ENCODE results near the gene SELL. TPM values are rescaled to one million over a fixed set of nuclear protein-coding genes. Genes with fewer than 3 reads are reported as not detected.
"Not testable (repeated sequence)": the region's sequence is repeated elsewhere in the genome, so short reads cannot be mapped to it uniquely, and the experiment has no call there.

SELL gene
- total RNA-seq, 1 donor from 2014 or later, result not detected

DNA sequence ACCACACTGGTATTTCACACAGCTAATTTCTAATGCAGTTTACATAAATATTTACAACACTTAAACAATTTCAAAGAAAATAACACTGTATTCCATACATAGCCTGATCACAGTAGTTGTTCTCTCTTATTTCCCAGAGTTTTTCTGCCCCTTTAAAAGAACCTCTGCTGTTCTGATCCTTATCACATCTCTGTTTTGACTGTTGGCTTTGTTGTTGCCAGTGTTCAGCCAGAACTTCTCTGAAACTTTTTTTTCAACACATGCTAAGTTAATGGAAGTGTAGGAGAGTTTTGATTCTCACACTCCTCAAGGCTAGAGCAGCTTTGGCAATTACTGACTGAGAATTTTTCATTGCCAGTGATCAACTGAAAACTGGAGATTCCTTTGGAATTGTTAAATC, 11.4 kb upstream of the SELL start:
- no peak overlapping the region for H3K27ac Mint-ChIP-seq (ENCODE audit: unreplicated experiment)
- DNase-seq (ENCODE audit: low read depth, low spot score), result no peak
- H3K9me3 Mint-ChIP-seq, result peaks cover 11% of the 10 kb centered on the region
- H3K4me3 Mint-ChIP-seq, result no peak overlapping the region
- no peaks in the 10 kb centered on the region for H3K4me1 Mint-ChIP-seq
- H3K27me3 Mint-ChIP-seq (ENCODE audit: low read depth), result peaks cover 33% of the 10 kb centered on the region
- TF ChIP-seq, protein P1, sequence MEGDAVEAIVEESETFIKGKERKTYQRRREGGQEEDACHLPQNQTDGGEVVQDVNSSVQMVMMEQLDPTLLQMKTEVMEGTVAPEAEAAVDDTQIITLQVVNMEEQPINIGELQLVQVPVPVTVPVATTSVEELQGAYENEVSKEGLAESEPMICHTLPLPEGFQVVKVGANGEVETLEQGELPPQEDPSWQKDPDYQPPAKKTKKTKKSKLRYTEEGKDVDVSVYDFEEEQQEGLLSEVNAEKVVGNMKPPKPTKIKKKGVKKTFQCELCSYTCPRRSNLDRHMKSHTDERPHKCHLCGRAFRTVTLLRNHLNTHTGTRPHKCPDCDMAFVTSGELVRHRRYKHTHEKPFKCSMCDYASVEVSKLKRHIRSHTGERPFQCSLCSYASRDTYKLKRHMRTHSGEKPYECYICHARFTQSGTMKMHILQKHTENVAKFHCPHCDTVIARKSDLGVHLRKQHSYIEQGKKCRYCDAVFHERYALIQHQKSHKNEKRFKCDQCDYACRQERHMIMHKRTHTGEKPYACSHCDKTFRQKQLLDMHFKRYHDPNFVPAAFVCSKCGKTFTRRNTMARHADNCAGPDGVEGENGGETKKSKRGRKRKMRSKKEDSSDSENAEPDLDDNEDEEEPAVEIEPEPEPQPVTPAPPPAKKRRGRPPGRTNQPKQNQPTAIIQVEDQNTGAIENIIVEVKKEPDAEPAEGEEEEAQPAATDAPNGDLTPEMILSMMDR (conservative IDR thresholded peaks at IDR 0.05), result no peak
- H3K36me3 Mint-ChIP-seq (ENCODE audit: low read depth), result no peaks in the 10 kb centered on the region

DNA sequence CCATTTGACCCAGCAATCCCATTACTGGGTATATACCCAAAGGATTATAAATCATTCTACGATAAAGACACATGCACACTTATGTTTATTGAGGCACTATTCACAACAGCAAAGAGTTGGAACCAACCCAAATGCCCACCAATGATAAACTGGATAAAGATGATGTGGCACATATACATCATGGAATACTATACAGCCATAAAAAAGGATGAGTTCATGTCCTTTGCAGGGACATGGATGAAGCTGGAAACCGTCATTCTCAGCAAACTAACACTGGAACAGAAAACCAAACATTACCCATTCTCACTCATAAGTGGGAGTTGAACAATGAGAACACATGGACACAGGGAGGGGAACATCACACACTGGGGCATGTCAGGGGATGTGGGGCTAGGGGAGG, 3.7 kb upstream of the SELL start:
- not testable (repeated sequence) for H3K4me1 Mint-ChIP-seq; H3K36me3 Mint-ChIP-seq (ENCODE audit: low read depth); DNase-seq (ENCODE audit: low read depth, low spot score); H3K4me3 Mint-ChIP-seq; H3K27ac Mint-ChIP-seq (ENCODE audit: unreplicated experiment)
- peaks cover 55% of the 10 kb centered on the region for H3K27me3 Mint-ChIP-seq (ENCODE audit: low read depth)
- H3K9me3 Mint-ChIP-seq, result peaks cover 21% of the 10 kb centered on the region

DNA sequence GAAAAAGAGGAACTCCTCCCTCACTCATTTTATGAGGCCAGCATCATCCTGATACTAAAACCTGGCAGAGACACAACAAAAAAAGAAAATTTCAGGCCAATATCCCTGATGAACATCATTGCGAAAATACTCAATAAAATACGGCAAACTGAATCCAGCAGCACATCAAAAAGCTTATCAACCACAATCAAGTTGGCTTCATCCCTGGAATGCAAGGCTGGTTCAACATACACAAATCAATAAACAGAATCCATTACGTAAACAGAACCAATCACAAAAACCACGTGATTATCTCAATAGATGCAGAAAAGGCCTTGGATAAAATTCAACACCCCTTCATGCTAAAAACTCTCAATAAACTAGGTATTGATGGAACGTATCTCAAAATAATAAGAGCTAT, 1.7 kb upstream of the SELL start:
- H3K9me3 Mint-ChIP-seq; H3K27ac Mint-ChIP-seq (ENCODE audit: unreplicated experiment); H3K36me3 Mint-ChIP-seq (ENCODE audit: low read depth); H3K4me3 Mint-ChIP-seq; H3K4me1 Mint-ChIP-seq; DNase-seq (ENCODE audit: low read depth, low spot score): not testable (repeated sequence)
- H3K27me3 Mint-ChIP-seq (ENCODE audit: low read depth), result peaks cover 66% of the 10 kb centered on the region

DNA sequence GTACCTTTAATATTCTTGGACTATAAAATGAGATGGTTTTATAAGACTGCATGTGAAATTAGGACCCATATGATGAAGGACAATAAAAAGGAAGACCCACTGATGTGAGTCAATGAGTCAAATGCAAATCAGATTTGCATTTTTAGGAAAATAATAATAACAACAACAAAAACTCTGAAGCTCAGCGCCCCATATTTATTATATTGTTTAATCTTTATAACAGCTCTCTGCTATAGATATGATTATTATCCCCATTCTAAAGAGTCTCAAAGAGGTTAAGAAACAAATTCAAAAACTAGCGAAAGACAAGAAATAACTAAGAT, 850 bp upstream of the SELL start:
- Mint-ChIP-seq H3K4me1 (peaks cover 3% of the 10 kb centered on the region), H3K36me3 (ENCODE audit: low read depth) (peaks cover 2% of the 10 kb centered on the region), H3K4me3 (no peak overlapping the region), H3K27ac (ENCODE audit: unreplicated experiment) (no peak overlapping the region), H3K27me3 (ENCODE audit: low read depth) (peaks cover 62% of the 10 kb centered on the region), H3K9me3 (peaks cover 10% of the 10 kb centered on the region)
- DNase-seq (ENCODE audit: low read depth, low spot score), result no peak
- TF ChIP-seq, protein P1 (conservative IDR thresholded peaks at IDR 0.05), result no peak

DNA sequence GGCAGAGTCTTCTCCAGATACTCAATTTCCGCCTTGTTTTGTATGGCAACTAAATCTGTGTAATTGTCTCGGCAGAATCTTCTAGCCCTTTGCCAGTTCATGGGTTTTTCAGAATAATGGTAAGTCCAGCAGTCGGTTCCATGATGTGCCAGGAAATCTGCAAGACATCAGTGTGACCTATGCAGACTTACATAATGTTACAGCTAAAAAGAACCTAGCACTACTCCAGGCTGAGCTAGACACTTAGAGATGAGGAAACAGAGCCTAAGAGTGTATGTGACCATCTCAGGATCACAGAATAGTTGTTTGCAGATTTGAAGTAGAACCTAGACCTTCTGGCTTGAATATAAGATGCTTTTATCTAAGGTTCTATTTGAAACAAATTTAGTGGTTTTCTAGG, 2.8 kb downstream of the SELL start:
- Mint-ChIP-seq H3K27me3 (ENCODE audit: low read depth) (peaks cover 76% of the 10 kb centered on the region), H3K36me3 (ENCODE audit: low read depth) (peaks cover 2% of the 10 kb centered on the region), H3K9me3 (peaks cover 7% of the 10 kb centered on the region), H3K4me3 (no peak overlapping the region), H3K27ac (ENCODE audit: unreplicated experiment) (no peak overlapping the region), H3K4me1 (peaks cover 3% of the 10 kb centered on the region)
- TF ChIP-seq, protein P1 (conservative IDR thresholded peaks at IDR 0.05), result no peak
- no peak for DNase-seq (ENCODE audit: low read depth, low spot score)

DNA sequence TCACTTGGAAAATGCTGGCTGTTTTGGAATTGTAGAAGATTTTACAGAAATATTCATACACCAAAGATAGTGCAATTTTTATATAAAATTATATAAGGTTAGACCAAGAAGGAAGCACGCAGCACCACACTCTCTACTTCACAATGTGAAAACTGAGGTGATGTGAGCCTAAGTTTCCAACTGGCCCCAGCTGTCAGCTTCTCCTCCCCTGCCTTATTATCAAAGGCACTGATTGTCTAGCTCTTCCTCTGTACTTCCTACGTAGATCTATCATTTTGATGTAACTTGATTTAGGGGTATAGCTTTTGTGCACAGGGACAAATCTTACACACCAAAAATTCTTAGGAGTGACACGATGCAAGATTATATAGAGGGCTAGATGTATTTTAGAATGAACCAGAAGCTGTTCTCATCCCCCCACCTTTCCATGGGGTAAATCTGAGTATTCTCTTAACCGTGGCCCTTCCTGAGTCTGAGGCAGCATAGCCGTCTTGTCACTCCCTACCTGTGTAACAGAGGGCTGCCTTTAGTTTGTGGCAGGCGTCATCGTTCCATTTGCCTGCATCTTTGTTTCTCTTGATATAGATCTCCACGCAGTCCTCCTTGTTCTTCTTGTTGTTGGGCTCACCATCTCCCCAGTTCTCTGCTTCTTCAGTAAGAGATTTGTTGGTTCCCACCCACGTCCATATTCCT, 3.4 kb downstream of the SELL start:
- Mint-ChIP-seq H3K27ac (ENCODE audit: unreplicated experiment) (no peak overlapping the region), H3K9me3 (peaks cover 4% of the 10 kb centered on the region), H3K4me1 (peaks cover 3% of the 10 kb centered on the region), H3K27me3 (ENCODE audit: low read depth) (peaks cover 78% of the 10 kb centered on the region), H3K4me3 (no peak overlapping the region), H3K36me3 (ENCODE audit: low read depth) (no peaks in the 10 kb centered on the region)
- TF ChIP-seq, protein P1 (conservative IDR thresholded peaks at IDR 0.05), result no peak
- no peak for DNase-seq (ENCODE audit: low read depth, low spot score)

All from neural crest cell (in vitro differentiated cells).